Thyroid gland (tissue), 4 donors: ENCODE results near the gene KAZALD1. TPM values are rescaled to one million over a fixed set of nuclear protein-coding genes. Genes with fewer than 3 reads are reported as not detected.

Source experiments
- DNase-seq, 2 donors: peaks; one replicate each; pipeline ENCODE4 v3.0.0-alpha.2; 2019
- H3K27ac ChIP-seq, 3 donors: fragments of 200-600 bp; sonication (generic); 1 replicate in 2 of 3; 2 replicates in 1 of 3; pipeline ENCODE4 v1.5.1; 2016 to 2019; ENCODE audit warnings: mild to moderate bottlenecking in 1 of 3, moderate library complexity in 1 of 3
- H3K27me3 ChIP-seq: fragments of 200-600 bp; sonication (generic); one replicate; pipeline ENCODE4 v1.5.1; 2019
- H3K36me3 ChIP-seq, 2 donors: fragments of 200-600 bp; sonication (generic); one replicate each; pipeline ENCODE4 v1.5.1; 2016 to 2019
- H3K4me1 ChIP-seq, 2 donors: fragments of 200-600 bp; sonication (generic); one replicate each; pipeline ENCODE4 v1.5.1; 2017 to 2019
- H3K4me3 ChIP-seq, 3 donors: fragments of 200-600 bp; sonication (generic); replicated peaks in 1 of 3; 1 replicate in 2 of 3; 2 replicates in 1 of 3; pipeline ENCODE4 v1.5.1; 2016; ENCODE audit warnings: mild to moderate bottlenecking in 1 of 3
- H3K9me3 ChIP-seq: fragments of 200-600 bp; sonication (generic); one replicate; pipeline ENCODE4 v1.5.1; 2017
- POLR2A ChIP-seq, 2 donors: fragments of 450-650 bp; IDR thresholded peaks; one replicate each; pipeline ENCODE4 v1.6.1; 2017; ENCODE audit warnings: antibody characterized with exemption in 2 of 2, mild to moderate bottlenecking in 2 of 2, moderate library complexity in 1 of 2
- WGBS, 2 donors: methylation state at CpG; one replicate each; pipeline ENCODE4 v1.1.5; 2017; 5-methylcytosine and 5-hydroxymethylcytosine counted together
- intact Hi-C: fragments of 100-400 bp; cut with DNase I; formaldehyde crosslinking; loops from one replicate; pipeline ENCODE4 v1.15.1; 2023
- total RNA-seq, 4 donors: library from RNA; depleted of rRNA; stranded (reverse); fragments of >200 nt; gene quantifications; one replicate each; pipeline ENCODE4 v1.2.3, GENCODE V29; 2016
- TF ChIP-seq, protein P1 (sequence below), 6 experiments: fragments of 200-600 bp in 3 of 6; fragments of 450-650 bp in 3 of 6; sonication (generic) in 3 of 6; IDR thresholded peaks; one replicate each; pipeline ENCODE4 v1.5.1; 2016 to 2019; ENCODE audit warnings: antibody characterized with exemption in 6 of 6, mild to moderate bottlenecking in 2 of 6, inconsistent platforms in 1 of 6, moderate library complexity in 1 of 6

KAZALD1 gene
- total RNA-seq, 4 donors from 2014 or later, result 3.1 to 9.9 (median 6.3) TPM

DNA sequence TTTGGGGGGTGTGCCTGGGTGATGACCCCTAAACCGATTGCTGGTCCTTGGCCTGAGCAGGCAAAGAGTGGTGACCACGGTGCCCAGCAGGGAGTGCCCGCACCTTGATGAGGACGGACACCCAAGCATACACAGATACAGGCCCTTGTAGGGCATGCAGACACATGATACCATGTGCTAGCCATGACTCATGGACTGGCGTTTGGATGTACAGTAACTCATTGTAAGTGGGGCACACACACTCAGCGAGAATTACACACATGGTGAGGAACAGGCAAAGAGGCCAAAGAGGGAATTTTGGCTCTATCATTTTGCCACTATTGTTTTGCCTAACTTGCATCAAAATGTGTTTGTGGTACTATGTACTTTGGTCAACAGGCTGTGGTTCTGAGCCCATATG is 24.1 kb downstream of the KAZALD1 start:
- H3K36me3 ChIP-seq, result no peaks in the 10 kb centered on the region
- no peaks in the 10 kb centered on the region for H3K4me1 ChIP-seq
- no peaks in the 10 kb centered on the region for H3K27me3 ChIP-seq
- intact Hi-C loops, result no loop called here
- DNase-seq, result no peak
- TF ChIP-seq, protein P1, sequence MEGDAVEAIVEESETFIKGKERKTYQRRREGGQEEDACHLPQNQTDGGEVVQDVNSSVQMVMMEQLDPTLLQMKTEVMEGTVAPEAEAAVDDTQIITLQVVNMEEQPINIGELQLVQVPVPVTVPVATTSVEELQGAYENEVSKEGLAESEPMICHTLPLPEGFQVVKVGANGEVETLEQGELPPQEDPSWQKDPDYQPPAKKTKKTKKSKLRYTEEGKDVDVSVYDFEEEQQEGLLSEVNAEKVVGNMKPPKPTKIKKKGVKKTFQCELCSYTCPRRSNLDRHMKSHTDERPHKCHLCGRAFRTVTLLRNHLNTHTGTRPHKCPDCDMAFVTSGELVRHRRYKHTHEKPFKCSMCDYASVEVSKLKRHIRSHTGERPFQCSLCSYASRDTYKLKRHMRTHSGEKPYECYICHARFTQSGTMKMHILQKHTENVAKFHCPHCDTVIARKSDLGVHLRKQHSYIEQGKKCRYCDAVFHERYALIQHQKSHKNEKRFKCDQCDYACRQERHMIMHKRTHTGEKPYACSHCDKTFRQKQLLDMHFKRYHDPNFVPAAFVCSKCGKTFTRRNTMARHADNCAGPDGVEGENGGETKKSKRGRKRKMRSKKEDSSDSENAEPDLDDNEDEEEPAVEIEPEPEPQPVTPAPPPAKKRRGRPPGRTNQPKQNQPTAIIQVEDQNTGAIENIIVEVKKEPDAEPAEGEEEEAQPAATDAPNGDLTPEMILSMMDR (IDR thresholded peaks at IDR 0.05), result no peak
- TF ChIP-seq POLR2A (IDR thresholded peaks at IDR 0.05), result no peak
- WGBS, 2 donors, result 78 to 84% methylated on average over 6 of the region's 6 CpGs
- no peaks in the 10 kb centered on the region for H3K9me3 ChIP-seq
- no peak overlapping the region for H3K27ac ChIP-seq
- H3K4me3 ChIP-seq, result no peak overlapping the region

DNA sequence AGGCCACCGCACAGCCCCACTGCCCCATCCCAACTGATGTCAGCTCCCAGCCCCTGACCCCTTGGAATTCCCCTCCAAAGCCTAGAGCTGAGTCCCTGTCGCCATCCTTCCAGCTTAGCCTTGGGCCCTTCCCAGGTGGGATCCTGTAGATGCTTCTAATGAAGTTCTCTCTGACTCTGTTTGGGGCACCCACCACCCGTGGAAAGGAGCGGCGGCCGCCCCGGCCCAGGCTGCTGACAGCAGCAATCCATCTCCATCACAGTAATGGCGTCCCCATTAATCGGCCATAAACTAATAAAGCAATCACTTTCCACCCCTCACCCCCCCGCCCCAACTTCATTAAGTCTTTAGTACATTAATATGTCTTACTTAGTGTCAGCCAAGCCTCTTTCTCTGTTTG is 25.6 kb downstream of the KAZALD1 start:
- Histone ChIP-seq H3K27me3 (no peaks in the 10 kb centered on the region), H3K9me3 (no peaks in the 10 kb centered on the region), H3K27ac (no peak overlapping the region), H3K4me3 (no peak overlapping the region), H3K36me3 (no peaks in the 10 kb centered on the region), H3K4me1 (no peaks in the 10 kb centered on the region)
- DNase-seq, result no peak
- intact Hi-C loops, result no loop called here
- 67 to 82% methylated on average over 10 of the region's 10 CpGs for WGBS, 2 donors
- TF ChIP-seq POLR2A (IDR thresholded peaks at IDR 0.05), result no peak
- TF ChIP-seq, protein P1 (IDR thresholded peaks at IDR 0.05), result no peak

DNA sequence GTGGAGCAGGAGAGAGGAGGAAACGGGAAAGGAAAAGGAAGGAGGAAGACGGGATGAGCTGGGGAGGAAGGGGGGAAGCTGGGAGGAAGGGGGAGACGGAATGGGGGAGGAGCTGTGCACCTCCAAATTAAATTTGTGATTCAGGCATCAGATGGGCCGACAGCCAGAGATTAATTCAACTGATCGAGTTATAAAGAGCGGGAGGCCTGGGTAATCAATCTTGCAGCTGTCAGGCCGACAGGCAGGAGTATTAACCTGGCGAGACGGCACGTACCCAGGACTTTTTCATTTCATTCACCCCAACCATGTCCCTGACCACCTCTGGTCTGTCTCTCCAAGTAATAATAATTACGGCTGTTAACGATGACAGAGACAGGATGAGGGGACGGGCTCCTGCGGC is 26.2 kb downstream of the KAZALD1 start:
- Histone ChIP-seq H3K4me1 (no peaks in the 10 kb centered on the region), H3K4me3 (no peak overlapping the region), H3K27ac (no peak overlapping the region), H3K27me3 (no peaks in the 10 kb centered on the region), H3K36me3 (no peaks in the 10 kb centered on the region), H3K9me3 (no peaks in the 10 kb centered on the region)
- TF ChIP-seq POLR2A (IDR thresholded peaks at IDR 0.05), result no peak
- TF ChIP-seq, protein P1 (IDR thresholded peaks at IDR 0.05), result no peak
- no peak for DNase-seq
- 46 to 60% methylated on average over 14 of the region's 14 CpGs for WGBS, 2 donors
- intact Hi-C loops, result no loop called here

DNA sequence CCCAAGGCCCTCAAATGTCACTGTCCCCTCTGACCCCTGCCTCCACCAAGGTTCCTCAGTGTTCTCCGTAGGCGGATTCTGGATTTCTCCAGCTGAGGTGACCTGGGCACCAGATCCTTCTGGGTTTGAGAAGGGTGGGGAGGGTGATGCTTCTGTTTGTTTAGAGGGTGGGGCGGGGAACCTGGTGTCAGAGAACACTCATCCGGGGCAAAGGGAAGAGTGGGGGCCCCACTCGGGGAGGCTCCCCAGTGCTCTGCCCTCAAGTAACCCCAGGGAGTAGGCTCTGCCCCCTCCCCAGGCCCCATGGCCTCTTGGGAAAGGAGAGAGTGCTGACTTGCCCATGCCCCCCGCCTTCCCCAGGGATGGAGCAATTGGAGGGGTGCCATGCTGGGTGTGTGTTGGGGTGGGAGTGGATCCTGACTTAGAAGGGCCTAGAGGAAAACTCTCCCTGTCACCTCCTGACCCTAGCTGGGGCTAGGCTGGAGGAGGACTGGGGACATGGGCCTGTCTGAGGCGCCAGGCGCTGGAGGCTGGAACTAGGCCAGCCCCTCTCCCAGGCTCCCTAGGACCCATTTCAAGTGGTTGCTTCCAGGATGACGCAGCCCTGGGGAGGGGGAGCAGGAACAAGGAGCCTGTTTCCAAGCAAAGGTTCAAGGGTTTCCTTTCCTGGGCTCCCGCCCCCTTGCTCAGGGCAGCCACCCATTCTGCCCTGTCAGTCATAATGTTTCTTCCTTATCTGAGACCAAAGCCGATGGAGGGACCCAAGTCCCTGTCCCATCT is 27.9 kb downstream of the KAZALD1 start:
- no peaks in the 10 kb centered on the region for H3K27me3 ChIP-seq
- intact Hi-C loops, result no loop called here
- no peak for DNase-seq
- H3K9me3 ChIP-seq, result no peaks in the 10 kb centered on the region
- TF ChIP-seq POLR2A (IDR thresholded peaks at IDR 0.05), result no peak
- TF ChIP-seq, protein P1 (IDR thresholded peaks at IDR 0.05), result no peak
- 74 to 78% methylated on average over 10 to 11 of the region's 11 CpGs for WGBS, 2 donors
- no peaks in the 10 kb centered on the region for H3K36me3 ChIP-seq
- H3K4me1 ChIP-seq, result no peaks in the 10 kb centered on the region
- H3K4me3 ChIP-seq, result no peak overlapping the region
- H3K27ac ChIP-seq, result no peak overlapping the region

DNA sequence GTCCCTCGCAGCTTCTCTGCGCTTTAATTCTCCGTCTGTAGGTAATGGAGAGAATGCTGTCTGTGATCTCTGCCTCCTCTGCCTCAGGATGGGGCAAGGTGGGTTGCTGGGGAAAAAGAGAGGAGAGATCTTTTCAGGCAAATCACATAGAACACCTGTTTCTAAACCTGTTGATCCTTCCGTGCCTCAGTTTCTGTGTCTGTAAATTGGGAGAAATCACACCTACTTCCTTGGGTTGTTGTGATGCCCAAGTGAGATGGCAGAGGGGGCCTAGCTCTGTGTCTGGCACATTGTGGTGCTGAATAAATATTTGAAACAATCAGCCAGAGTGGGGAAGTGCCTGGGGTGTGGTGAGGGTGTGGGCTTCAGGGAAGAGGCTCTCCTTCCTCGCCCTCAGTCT is 28.8 kb downstream of the KAZALD1 start:
- intact Hi-C loops, result no loop called here
- H3K36me3 ChIP-seq, result no peaks in the 10 kb centered on the region
- no peak for TF ChIP-seq POLR2A (IDR thresholded peaks at IDR 0.05)
- TF ChIP-seq, protein P1 (IDR thresholded peaks at IDR 0.05), result no peak
- no peaks in the 10 kb centered on the region for H3K27me3 ChIP-seq
- no peaks in the 10 kb centered on the region for H3K4me1 ChIP-seq
- no peaks in the 10 kb centered on the region for H3K9me3 ChIP-seq
- no peak for DNase-seq
- no peak overlapping the region for H3K27ac ChIP-seq
- H3K4me3 ChIP-seq, result no peak overlapping the region
- WGBS, 2 donors, result 89 to 95% methylated on average over 5 of the region's 5 CpGs
